Muscle layer of colon (tissue), 2 donors: ENCODE results near the gene GPNMB.
"Not testable (repeated sequence)": the region's sequence is repeated elsewhere in the genome, so short reads cannot be mapped to it uniquely, and the experiment has no call there.

ENCODE experiments used
- H3K27ac ChIP-seq: one replicate; pipeline ENCODE4 v1.7.0; 2013; ENCODE audit warnings: low read depth, mild to moderate bottlenecking, low read length, moderate library complexity
- H3K27me3 ChIP-seq, 2 donors: one replicate each; pipeline ENCODE4 v1.7.0; 2013; ENCODE audit warnings: low read length in 2 of 2, mild to moderate bottlenecking in 2 of 2; ENCODE audit not compliant: insufficient read depth in 2 of 2, control insufficient read depth in 1 of 2
- H3K36me3 ChIP-seq: one replicate; pipeline ENCODE4 v1.7.0; 2013; ENCODE audit warnings: mild to moderate bottlenecking, low read length; ENCODE audit not compliant: insufficient read depth
- H3K4me1 ChIP-seq: one replicate; pipeline ENCODE4 v1.7.0; 2013; ENCODE audit warnings: mild to moderate bottlenecking, low read length; ENCODE audit not compliant: insufficient read depth
- H3K4me3 ChIP-seq, 2 donors: one replicate each; pipeline ENCODE4 v1.7.0; 2013; ENCODE audit warnings: low read length in 2 of 2, low read depth in 1 of 2, mild to moderate bottlenecking in 1 of 2, moderate library complexity in 1 of 2
- H3K9ac ChIP-seq: one replicate; pipeline ENCODE4 v1.7.0; 2013; ENCODE audit warnings: low read length
- H3K9me3 ChIP-seq: one replicate; pipeline ENCODE4 v1.7.0; 2013; ENCODE audit warnings: mild to moderate bottlenecking, low read length
- donor health status: abdominal sarcoma.
- donor health status: Adenocarcinoma of cecum.

GPNMB gene

DNA sequence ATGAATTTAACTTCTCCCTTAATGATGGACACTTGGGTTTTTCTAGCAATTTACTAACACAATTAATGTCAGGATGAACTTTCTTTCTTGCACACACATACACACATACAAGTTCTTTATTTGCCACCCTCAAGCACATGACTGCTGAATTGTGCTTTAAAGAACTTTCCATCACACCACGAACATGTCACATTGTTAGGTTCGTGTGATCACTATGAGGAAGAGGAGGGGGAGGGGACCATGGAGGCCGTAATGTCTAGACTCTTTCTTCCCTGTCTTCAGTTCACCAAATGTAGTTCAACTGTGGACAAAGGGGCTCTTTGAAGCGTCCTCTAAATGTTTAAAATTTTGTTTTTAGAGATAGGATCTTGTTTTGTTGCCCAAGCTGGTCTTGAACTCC lies 33.7 kb upstream of the GPNMB start:
- no peaks in the 10 kb centered on the region for H3K27me3 ChIP-seq
- H3K27ac ChIP-seq: no peak overlapping the region
- H3K9ac ChIP-seq: no peak overlapping the region
- H3K4me3 ChIP-seq: no peak overlapping the region
- H3K4me1 ChIP-seq: no peaks in the 10 kb centered on the region
- no peaks in the 10 kb centered on the region for H3K36me3 ChIP-seq
- H3K9me3 ChIP-seq: no peaks in the 10 kb centered on the region

GRCh38 chr7:23213755-23214154 lies 32.8 kb upstream of the GPNMB start:
- Histone ChIP-seq H3K27me3 (no peaks in the 10 kb centered on the region), H3K9me3 (no peaks in the 10 kb centered on the region), H3K27ac (no peak overlapping the region), H3K9ac (no peak overlapping the region), H3K36me3 (no peaks in the 10 kb centered on the region), H3K4me3 (no peak overlapping the region), H3K4me1 (no peaks in the 10 kb centered on the region)

- Histone ChIP-seq H3K36me3 (no peaks in the 10 kb centered on the region), H3K4me3 (no peak overlapping the region), H3K9me3 (no peaks in the 10 kb centered on the region), H3K27me3 (no peaks in the 10 kb centered on the region), H3K27ac (no peak overlapping the region), H3K4me1 (no peaks in the 10 kb centered on the region), H3K9ac (no peak overlapping the region)
Observed at GRCh38 chr7:23214423-23214822, 32.2 kb upstream of the GPNMB start.

DNA sequence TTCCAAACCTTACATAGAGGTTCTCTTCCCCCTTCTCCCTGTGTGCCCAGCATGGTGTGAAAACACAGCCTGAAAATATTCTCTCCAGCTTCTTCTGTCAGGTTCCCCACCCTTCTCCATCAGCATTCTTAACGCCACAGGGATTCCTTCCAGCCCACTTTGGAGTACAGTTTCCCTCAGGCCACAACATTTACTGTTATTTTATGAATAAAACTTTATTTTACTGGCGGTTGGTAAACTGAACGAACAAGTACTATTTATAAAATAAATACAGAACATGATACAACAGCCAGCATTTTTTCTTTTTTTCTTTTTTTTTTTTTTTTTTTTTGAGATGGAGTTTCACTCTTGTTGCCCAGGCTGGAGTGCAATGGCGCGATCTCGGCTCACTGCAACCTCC lies 31.6 kb upstream of the GPNMB start:
- H3K27ac ChIP-seq: no peak overlapping the region
- no peaks in the 10 kb centered on the region for H3K9me3 ChIP-seq
- no peaks in the 10 kb centered on the region for H3K27me3 ChIP-seq
- H3K4me3 ChIP-seq: no peak overlapping the region
- H3K36me3 ChIP-seq: no peaks in the 10 kb centered on the region
- no peak overlapping the region for H3K9ac ChIP-seq
- no peaks in the 10 kb centered on the region for H3K4me1 ChIP-seq

- Histone ChIP-seq H3K4me3 (no peak overlapping the region), H3K9me3 (no peaks in the 10 kb centered on the region), H3K9ac (no peak overlapping the region), H3K36me3 (no peaks in the 10 kb centered on the region), H3K27me3 (no peaks in the 10 kb centered on the region), H3K27ac (no peak overlapping the region), H3K4me1 (no peaks in the 10 kb centered on the region)
Observed at GRCh38 chr7:23216021-23216420, 30.6 kb upstream of the GPNMB start.

DNA sequence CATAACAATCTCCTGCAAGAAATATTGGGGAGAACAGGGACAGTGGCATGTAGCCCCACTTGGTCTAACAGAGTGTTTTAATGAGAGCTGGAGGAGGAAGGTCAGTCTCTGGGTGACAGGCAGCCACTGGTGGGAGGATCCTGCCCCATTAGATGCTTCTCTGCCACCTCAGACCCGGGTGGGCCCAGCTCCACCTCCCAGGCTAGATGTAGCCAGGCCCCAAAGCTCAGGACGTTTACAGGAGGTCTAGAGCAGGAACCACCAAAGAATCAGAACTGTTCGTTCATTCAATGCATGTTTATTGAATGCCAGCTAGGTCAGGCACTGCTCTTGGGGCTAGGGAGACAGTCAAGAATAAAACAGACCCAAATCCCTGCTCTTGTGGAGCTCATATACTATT lies 28.4 kb upstream of the GPNMB start:
- Histone ChIP-seq H3K27ac (no peak overlapping the region), H3K36me3 (no peaks in the 10 kb centered on the region), H3K4me1 (no peaks in the 10 kb centered on the region), H3K9me3 (no peaks in the 10 kb centered on the region), H3K27me3 (no peaks in the 10 kb centered on the region), H3K9ac (no peak overlapping the region), H3K4me3 (no peak overlapping the region)

GRCh38 chr7:23220690-23221305 lies 25.8 kb upstream of the GPNMB start:
- H3K4me3 ChIP-seq: no peak overlapping the region
- H3K36me3 ChIP-seq: no peaks in the 10 kb centered on the region
- no peak overlapping the region for H3K27ac ChIP-seq
- no peaks in the 10 kb centered on the region for H3K9me3 ChIP-seq
- H3K27me3 ChIP-seq: no peaks in the 10 kb centered on the region
- no peaks in the 10 kb centered on the region for H3K4me1 ChIP-seq
- H3K9ac ChIP-seq: no peak overlapping the region

DNA sequence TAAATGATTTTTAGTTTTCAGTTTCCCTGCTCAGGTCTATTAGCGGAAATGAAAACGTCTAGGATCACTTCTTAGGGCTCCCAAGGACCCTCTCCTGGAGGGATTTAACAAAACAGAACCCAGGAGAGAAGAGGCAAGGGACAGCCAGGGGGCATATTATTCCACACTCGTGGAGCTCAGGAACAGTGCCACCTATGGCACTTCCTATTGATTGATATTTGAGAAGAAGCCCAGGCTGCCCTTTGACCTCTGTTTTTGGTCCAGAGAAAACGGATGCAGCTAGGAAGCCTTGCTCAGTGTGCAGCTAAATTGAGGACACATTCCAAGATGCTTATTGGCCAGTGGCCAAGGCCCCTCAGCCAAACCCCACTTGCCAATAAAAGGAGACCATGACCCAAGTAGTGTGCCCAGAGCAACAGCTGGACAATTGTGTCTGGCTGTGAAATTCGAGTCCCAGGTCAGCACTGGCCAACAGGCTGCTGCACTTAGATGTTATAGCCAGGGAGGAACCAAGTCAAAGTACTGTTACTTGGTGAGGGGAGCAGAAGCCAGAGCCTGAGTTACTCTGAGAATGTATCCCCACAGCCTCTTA lies 24.0 kb upstream of the GPNMB start:
- Histone ChIP-seq H3K9ac (no peak overlapping the region), H3K27me3 (no peaks in the 10 kb centered on the region), H3K4me1 (no peaks in the 10 kb centered on the region), H3K27ac (no peak overlapping the region), H3K4me3 (no peak overlapping the region), H3K9me3 (no peaks in the 10 kb centered on the region), H3K36me3 (no peaks in the 10 kb centered on the region)

- not testable (repeated sequence) for H3K9ac ChIP-seq, H3K27ac ChIP-seq, H3K36me3 ChIP-seq, H3K9me3 ChIP-seq, H3K4me3 ChIP-seq, H3K27me3 ChIP-seq, H3K4me1 ChIP-seq
Observed at GRCh38 chr7:23224364-23224763, 22.2 kb upstream of the GPNMB start.

GRCh38 chr7:23226844-23227450 lies 19.6 kb upstream of the GPNMB start:
- H3K4me3 ChIP-seq: no peak overlapping the region
- H3K9ac ChIP-seq: no peak overlapping the region
- H3K36me3 ChIP-seq: no peaks in the 10 kb centered on the region
- no peak overlapping the region for H3K27ac ChIP-seq
- no peaks in the 10 kb centered on the region for H3K9me3 ChIP-seq
- H3K27me3 ChIP-seq: no peaks in the 10 kb centered on the region
- H3K4me1 ChIP-seq: no peaks in the 10 kb centered on the region

DNA sequence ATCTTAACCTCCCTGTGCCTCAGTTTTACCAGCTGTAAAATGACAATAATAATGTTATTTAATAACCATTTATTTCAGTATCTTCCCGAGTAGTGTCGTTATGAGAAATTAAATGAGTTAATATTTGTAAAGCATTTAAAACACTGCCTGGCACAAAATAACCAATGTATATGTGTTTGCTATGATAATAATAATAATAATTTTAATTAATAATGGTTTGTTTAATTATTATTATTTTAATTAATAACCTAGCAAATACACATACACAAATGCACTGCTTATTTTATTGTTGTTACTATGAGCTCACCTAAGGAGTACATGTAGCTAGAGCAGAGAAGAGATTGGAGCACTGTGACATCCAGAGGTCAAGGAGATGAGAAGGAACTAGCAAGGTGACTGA lies 18.2 kb upstream of the GPNMB start:
- H3K27ac ChIP-seq: no peak overlapping the region
- H3K4me1 ChIP-seq: no peaks in the 10 kb centered on the region

DNA sequence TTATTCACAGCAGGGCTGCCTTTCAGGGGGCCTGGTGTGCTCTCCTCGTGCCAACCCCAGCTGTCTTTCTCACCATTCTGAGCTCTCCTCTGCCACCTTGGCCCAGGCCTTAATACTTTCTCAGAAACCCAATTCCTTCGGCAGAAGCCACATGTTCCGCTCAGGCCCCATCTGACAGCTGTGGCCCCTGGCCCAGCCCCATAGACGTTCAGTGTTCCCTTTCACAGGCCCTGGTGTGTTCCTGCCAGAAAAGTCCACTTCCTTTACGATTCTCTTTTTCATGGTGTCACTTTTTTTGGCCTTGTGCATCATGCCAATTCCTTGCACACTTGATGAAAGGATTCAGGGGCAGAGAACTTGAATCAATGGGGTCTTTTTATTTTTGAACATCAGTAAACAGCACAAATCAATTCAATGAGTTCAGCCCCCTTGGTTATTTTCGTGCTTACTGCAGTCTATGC lies 15.9 kb upstream of the GPNMB start:
- Histone ChIP-seq H3K4me1 (no peaks in the 10 kb centered on the region), H3K27ac (no peak overlapping the region), H3K9me3 (no peaks in the 10 kb centered on the region), H3K9ac (no peak overlapping the region), H3K27me3 (no peaks in the 10 kb centered on the region), H3K36me3 (no peaks in the 10 kb centered on the region), H3K4me3 (no peak overlapping the region)

More for the DNA sequence above, 18.2 kb upstream of the GPNMB start:
- Histone ChIP-seq H3K4me3 (no peak overlapping the region), H3K9ac (no peak overlapping the region), H3K9me3 (no peaks in the 10 kb centered on the region), H3K27me3 (no peaks in the 10 kb centered on the region), H3K36me3 (no peaks in the 10 kb centered on the region)
